ENCODE measurements around the gene CMTM2.
"Not testable (repeated sequence)": the region's sequence is repeated elsewhere in the genome, so short reads cannot be mapped to it uniquely, and the experiment has no call there.

The CMTM2 gene

GRCh38 chr16:66587881-66588600, 8.8 kb downstream of the CMTM2 start:
- no peak for DNase-seq

GRCh38 chr16:66588981-66589713, 9.9 kb downstream of the CMTM2 start:
- no peak for DNase-seq

- no peak for DNase-seq
Observed at GRCh38 chr16:66590322-66590721, 11.1 kb downstream of the CMTM2 start.

GRCh38 chr16:66591018-66591417, 11.8 kb downstream of the CMTM2 start:
- DNase-seq = no peak

- no peak for DNase-seq
Observed at GRCh38 chr16:66592241-66592640, 13.0 kb downstream of the CMTM2 start.

GRCh38 chr16:66592814-66593213, 13.6 kb downstream of the CMTM2 start:
- DNase-seq = no peak

- no peak for DNase-seq
Observed at GRCh38 chr16:66594739-66595138, 15.5 kb downstream of the CMTM2 start.

DNA sequence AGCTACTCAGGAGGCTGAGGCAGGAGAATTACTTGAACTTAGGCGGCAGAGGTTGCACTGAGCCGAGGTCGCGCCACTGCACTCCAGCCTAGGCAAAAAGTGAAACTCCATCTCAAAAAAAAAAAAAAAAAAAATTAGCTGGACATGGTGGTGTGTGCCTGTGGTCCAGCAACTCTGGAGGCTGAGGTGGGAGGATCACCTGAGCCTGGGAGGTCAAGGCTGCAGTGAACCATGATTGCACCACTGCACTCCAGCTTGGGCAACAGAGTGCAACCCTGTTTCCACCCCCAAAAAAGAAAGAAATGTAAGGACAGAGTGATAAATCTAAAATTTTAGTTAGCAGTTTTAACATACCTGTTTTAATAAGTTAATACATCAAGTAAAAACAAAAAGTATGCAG, 17.3 kb downstream of the CMTM2 start:
- not testable (repeated sequence) for DNase-seq

GRCh38 chr16:66596986-66597848, 18.0 kb downstream of the CMTM2 start:
- no peak for DNase-seq

DNA sequence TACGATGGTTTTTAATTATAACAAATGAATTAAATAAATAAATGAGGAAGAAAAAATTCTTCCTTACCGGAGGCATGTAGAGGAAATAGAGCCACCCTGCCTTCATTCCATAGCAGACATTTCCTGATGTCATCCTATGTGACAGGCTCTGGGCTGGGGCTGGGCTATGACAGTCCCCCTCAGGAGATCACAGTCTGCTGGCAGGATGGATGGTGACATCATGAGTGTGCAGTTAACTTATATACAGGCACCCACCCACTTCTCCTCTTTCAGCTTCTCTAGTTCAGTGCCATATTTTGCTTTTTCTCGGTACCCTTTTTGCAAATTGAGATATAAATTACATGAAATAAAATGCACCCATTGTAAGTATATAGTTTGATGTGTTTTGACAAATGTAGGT, 18.8 kb downstream of the CMTM2 start:
- DNase-seq = no peak

- DNase-seq = no peak
Observed at GRCh38 chr16:66599726-66600125, 20.5 kb downstream of the CMTM2 start.

- DNase-seq = no peak
Observed at GRCh38 chr16:66600477-66600876, 21.2 kb downstream of the CMTM2 start.

GRCh38 chr16:66601471-66601870, 22.2 kb downstream of the CMTM2 start:
- no peak for DNase-seq

DNA sequence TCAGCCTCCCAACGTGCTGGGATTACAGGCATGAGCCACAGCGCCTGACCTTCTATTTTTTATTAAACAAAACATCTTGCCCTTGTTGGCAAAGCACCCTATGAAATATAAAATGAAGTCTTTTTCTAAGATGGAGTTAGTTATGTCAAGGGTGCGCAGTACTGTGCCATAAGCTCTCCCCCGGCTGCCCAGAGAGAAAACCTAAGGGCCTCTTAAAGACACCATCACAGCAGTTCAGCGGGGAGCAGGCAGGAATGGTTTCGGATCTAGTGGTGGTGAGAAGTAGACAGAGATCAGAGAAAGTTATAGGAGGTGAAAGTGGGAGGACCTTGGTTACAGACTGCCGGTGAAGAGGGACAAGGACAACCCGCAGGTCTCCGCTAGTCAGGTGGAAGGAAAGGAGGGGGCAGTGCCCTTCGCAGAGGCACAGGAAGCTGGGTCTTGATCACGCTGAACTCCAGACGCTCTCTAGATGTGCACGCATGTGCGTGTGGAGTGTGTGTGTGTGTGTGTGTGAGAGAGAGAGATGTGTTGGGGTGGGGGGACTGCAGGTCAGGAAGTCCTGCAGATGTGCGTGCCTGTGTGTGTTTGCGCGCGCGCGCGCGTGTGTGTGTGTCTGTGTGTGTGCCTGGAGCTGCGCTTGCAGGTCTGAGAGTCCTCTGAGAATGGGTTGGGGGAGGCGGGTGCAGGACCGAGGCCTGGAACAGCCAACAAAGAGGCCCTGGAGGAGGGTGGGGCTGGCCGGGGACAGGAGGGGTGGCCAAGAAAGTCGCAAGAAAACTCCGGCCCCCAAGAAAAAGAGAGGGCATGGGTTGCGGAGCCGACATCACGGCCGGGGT, 24.5 kb downstream of the CMTM2 start:
- no peak for DNase-seq

DNA sequence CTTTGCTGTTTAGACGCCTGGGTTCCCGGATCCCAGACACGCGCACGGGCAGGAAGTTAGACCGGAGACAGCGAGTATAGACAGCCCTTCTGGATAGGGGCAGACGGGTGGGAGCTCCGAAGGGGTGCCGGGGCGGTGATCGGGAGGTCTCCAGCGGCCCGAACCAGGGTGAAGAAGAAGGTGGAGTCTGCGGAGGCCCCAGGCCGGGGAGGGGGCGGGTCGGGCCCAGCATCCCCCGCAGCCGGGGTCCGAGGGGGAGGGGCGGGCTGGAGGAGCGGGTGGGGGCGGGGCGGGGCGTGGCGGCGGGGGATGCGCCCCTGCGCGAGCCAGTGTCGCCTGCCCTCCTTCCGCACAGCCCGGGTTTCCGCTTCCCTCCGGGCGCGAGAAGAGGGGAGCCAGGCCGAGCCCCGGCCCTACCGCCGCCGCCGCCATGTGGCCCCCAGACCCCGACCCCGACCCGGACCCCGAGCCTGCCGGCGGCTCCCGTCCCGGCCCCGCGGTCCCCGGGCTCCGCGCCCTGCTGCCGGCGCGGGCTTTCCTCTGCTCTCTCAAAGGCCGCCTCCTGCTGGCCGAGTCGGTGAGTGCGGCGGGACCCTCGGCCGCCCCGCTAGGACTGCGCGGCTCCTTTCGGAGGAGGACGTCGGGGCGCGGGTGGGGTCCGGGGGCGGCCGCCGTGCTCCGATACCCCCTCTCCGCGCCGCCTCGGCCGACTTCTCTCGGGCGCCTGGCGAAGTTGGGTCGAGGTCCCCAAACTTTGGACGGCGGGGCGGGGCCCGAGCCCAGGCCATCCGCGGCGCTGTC, 25.3 kb downstream of the CMTM2 start, which contains the start of gene CMTM3:
CMTM3 (plus strand) TSS at position 329 of the 801 bp plus-strand sequence; CDS start at position 431, 102 bp downstream.
- no peak for DNase-seq

GRCh38 chr16:66605177-66605978, 26.1 kb downstream of the CMTM2 start:
- no peak for DNase-seq

- no peak for DNase-seq
Observed at GRCh38 chr16:66605979-66606751, 26.9 kb downstream of the CMTM2 start.

DNA sequence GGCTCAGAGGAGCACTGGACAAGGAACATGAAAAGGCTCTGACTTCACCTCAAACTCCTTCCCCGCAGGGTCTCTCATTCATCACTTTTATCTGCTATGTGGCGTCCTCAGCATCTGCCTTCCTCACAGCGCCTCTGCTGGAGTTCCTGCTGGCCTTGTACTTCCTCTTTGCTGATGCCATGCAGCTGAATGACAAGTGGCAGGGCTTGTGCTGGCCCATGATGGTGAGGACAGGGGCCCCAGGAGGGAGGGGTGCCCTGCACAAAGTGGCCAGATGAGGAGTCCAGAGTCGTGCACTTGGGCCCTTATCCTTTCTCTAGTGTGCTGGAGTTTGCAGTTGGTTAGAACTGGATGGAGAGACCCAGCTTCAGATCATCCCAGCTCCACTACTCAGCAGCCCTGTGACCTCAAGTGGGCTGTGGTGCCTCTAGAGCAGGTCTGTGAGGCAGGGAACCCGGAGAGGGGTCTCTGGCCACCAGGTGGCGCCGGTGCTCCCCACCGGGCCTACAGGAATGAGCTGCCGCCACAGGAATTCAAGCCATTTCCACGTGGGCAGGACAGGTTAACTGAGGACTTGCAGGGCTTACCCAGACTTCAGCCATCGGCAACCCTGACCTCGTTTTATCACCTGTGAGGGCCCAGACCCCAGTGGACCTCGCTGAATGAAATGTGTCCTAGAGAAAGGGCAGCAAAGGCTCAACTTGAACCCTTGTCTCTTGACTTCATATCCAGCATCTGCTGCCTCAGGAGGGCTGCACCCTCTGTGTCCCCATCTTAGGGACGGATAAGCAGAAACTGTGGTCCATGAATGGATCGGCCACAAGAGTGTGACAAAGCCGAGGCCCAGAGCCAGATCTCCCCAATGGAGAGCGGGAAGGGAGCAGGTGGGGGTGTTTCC, 29.2 kb downstream of the CMTM2 start:
- DNase-seq = peak; percentile 24 to 48

- DNase-seq = no peak
Observed at GRCh38 chr16:66609139-66609510, 29.9 kb downstream of the CMTM2 start.
